DND-41 (cell line): ENCODE data around the gene PLA2G12B.

ENCODE experiments used
- ATAC-seq: fragments of 200-7000 bp; cut with Tn5 transposase; 3 replicates; pipeline ENCODE4 v1.9.1; 2021; ENCODE audit warnings: low read depth; ENCODE audit not compliant: insufficient read depth
- DNase-seq: peaks from one replicate; pipeline ENCODE4 v3.0.0-alpha.2; 2020
- H2AFZ ChIP-seq: 2 replicates; pipeline ENCODE4 v1.6.0; 2012; ENCODE audit warnings: low read depth, low read length
- H3K27ac ChIP-seq: 2 replicates; pipeline ENCODE4 v1.5.1; 2012; ENCODE audit warnings: low read length, inconsistent platforms
- H3K27me3 ChIP-seq: fragments of 200-600 bp; sonication (generic); 2 replicates; pipeline ENCODE4 v1.6.0; 2012; ENCODE audit warnings: low read length, mild to moderate bottlenecking, inconsistent platforms; ENCODE audit not compliant: insufficient read depth, poor library complexity
- H3K36me3 ChIP-seq: 2 replicates; pipeline ENCODE4 v1.5.1; 2012; ENCODE audit warnings: low read length, inconsistent platforms; ENCODE audit not compliant: insufficient read depth
- H3K4me1 ChIP-seq: 2 replicates; pipeline ENCODE4 v1.5.1; 2012; ENCODE audit warnings: mild to moderate bottlenecking, low read length; ENCODE audit not compliant: insufficient read depth
- H3K4me2 ChIP-seq: 2 replicates; pipeline ENCODE4 v1.6.0; 2012; ENCODE audit warnings: mild to moderate bottlenecking, moderate library complexity, low read length, inconsistent platforms; ENCODE audit not compliant: insufficient read depth
- H3K4me3 ChIP-seq, 2 experiments: fragments of 200-600 bp in 1 of 2; shearing (Covaris generic) in 1 of 2; 2 replicates each; pipeline ENCODE4 v1.5.1; 2012 to 2016; ENCODE audit warnings: inconsistent platforms in 2 of 2, low read length in 2 of 2, mild to moderate bottlenecking in 2 of 2, low read depth in 1 of 2, moderate library complexity in 1 of 2
- H3K79me2 ChIP-seq: 2 replicates; pipeline ENCODE4 v1.6.0; 2012; ENCODE audit warnings: low read length, inconsistent platforms; ENCODE audit not compliant: insufficient read depth
- H3K9ac ChIP-seq: 2 replicates; pipeline ENCODE4 v1.6.0; 2012; ENCODE audit warnings: low read depth, mild to moderate bottlenecking, inconsistent platforms, low read length, moderate library complexity
- H3K9me3 ChIP-seq: 2 replicates; pipeline ENCODE4 v1.5.1; 2012; ENCODE audit warnings: low read length, moderate library complexity, mild to moderate bottlenecking, inconsistent platforms; ENCODE audit not compliant: insufficient read depth, severe bottlenecking
- H4K20me1 ChIP-seq: 2 replicates; pipeline ENCODE4 v1.6.0; 2012; ENCODE audit warnings: low read length; ENCODE audit not compliant: insufficient read depth
- CTCF ChIP-seq: IDR thresholded peaks from 2 replicates; pipeline ENCODE4 v1.5.1; 2012; ENCODE audit warnings: borderline replicate concordance, low read length, moderate library complexity, mild to moderate bottlenecking; ENCODE audit not compliant: poor library complexity, severe bottlenecking; ENCODE audit errors: extremely low read depth
- EZH2 ChIP-seq: IDR thresholded peaks from 3 replicates; pipeline ENCODE4 v1.6.1; 2012; ENCODE audit warnings: borderline replicate concordance, low read depth, mild to moderate bottlenecking, moderate library complexity, low read length, inconsistent platforms; ENCODE audit not compliant: severe bottlenecking

PLA2G12B gene

GRCh38 chr10:72976886-72977285, 22.3 kb upstream of the PLA2G12B start:
- TF ChIP-seq CTCF (no peak), EZH2 (no peak)
- Histone ChIP-seq H3K27me3 (no peaks in the 10 kb centered on the region), H3K9ac (no peak overlapping the region), H3K79me2 (no peaks in the 10 kb centered on the region), H2AFZ (no peak overlapping the region), H3K4me2 (no peak overlapping the region), H4K20me1 (no peaks in the 10 kb centered on the region), H3K9me3 (peaks cover 30% of the 10 kb centered on the region), H3K4me1 (no peaks in the 10 kb centered on the region), H3K27ac (no peak overlapping the region), H3K36me3 (no peaks in the 10 kb centered on the region), H3K4me3 (no peak overlapping the region)
- ATAC-seq, result no peak
- DNase-seq, result no peak

- DNase-seq, result no peak
- Histone ChIP-seq H3K9ac (no peak overlapping the region), H3K36me3 (no peaks in the 10 kb centered on the region), H3K4me2 (no peak overlapping the region), H3K79me2 (no peaks in the 10 kb centered on the region), H3K4me1 (no peaks in the 10 kb centered on the region), H3K27ac (no peak overlapping the region), H2AFZ (no peak overlapping the region), H4K20me1 (no peaks in the 10 kb centered on the region), H3K9me3 (no peaks in the 10 kb centered on the region), H3K27me3 (no peaks in the 10 kb centered on the region), H3K4me3 (no peak overlapping the region)
- TF ChIP-seq CTCF (no peak), EZH2 (no peak)
- ATAC-seq, result no peak
Observed at GRCh38 chr10:72956001-72956400, 1.4 kb upstream of the PLA2G12B start.

GRCh38 chr10:72954230-72954595, 393 bp downstream of the PLA2G12B start:
- H3K79me2 ChIP-seq, result no peaks in the 10 kb centered on the region
- H4K20me1 ChIP-seq, result no peaks in the 10 kb centered on the region
- no peak overlapping the region for H3K4me2 ChIP-seq
- H3K36me3 ChIP-seq, result no peaks in the 10 kb centered on the region
- no peaks in the 10 kb centered on the region for H3K9me3 ChIP-seq
- no peak for ATAC-seq
- TF ChIP-seq CTCF, result no peak
- no peak for TF ChIP-seq EZH2
- H3K27me3 ChIP-seq, result no peaks in the 10 kb centered on the region
- no peak overlapping the region for H3K9ac ChIP-seq
- DNase-seq, result no peak
- H3K27ac ChIP-seq, result no peak overlapping the region
- no peaks in the 10 kb centered on the region for H3K4me1 ChIP-seq
- no peak overlapping the region for H2AFZ ChIP-seq
- H3K4me3 ChIP-seq, result no peak overlapping the region

GRCh38 chr10:72953687-72954086, 919 bp downstream of the PLA2G12B start:
- H3K36me3 ChIP-seq, result no peaks in the 10 kb centered on the region
- no peak overlapping the region for H3K9ac ChIP-seq
- no peak overlapping the region for H3K27ac ChIP-seq
- TF ChIP-seq EZH2 (no peak), CTCF (no peak)
- H2AFZ ChIP-seq, result no peak overlapping the region
- H4K20me1 ChIP-seq, result no peaks in the 10 kb centered on the region
- H3K4me3 ChIP-seq, result no peak overlapping the region
- H3K4me2 ChIP-seq, result no peak overlapping the region
- no peaks in the 10 kb centered on the region for H3K4me1 ChIP-seq
- no peaks in the 10 kb centered on the region for H3K27me3 ChIP-seq
- H3K79me2 ChIP-seq, result no peaks in the 10 kb centered on the region
- ATAC-seq (no peak), DNase-seq (no peak)
- no peaks in the 10 kb centered on the region for H3K9me3 ChIP-seq
